ENCODE results near the gene MT4. TPM values are rescaled to one million over a fixed set of nuclear protein-coding genes. Genes with fewer than 3 reads are reported as not detected.

MT4 gene
- total and polyA plus RNA-seq, 2 of the 4 experiments (the other 2 are of a cell fraction): not detected

GRCh38 chr16:56518425-56518824, 46.4 kb upstream of the MT4 start:
- no peak overlapping the region for H2BK15ac ChIP-seq (ENCODE audit: low read depth, low read length)
- peaks cover 2% of the 10 kb centered on the region; the same call in 1 of the 2 replicates for H3K4me1 ChIP-seq (ENCODE audit: control insufficient read depth, insufficient read depth, low read length)
- DNase-seq: no peak
- no peak overlapping the region for H3K18ac ChIP-seq (ENCODE audit: low read depth, low read length)
- H2AK5ac ChIP-seq (ENCODE audit: low read depth, low read length): no peak overlapping the region
- ChIA-PET POLR2A (ENCODE audit: unreplicated experiment) (no interaction called here), CTCF (interaction anchor here (1.5 kb wide), 1 partner anchor 83 kb away, joined by 4 read pairs; no protein-coding TSS in a partner anchor)
- peaks cover 6% of the 10 kb centered on the region; the same call in 1 of the 2 replicates for H3K9me1 ChIP-seq (ENCODE audit: insufficient read depth, low read length)
- dilution Hi-C loops (cut with HindIII; ENCODE audit: low sequenced_read_pairs, unreplicated experiment) (no loop called here), in situ Hi-C loops (cut with MboI; ENCODE audit: low sequenced_read_pairs) (no loop called here), intact Hi-C loops (cut with micrococcal nuclease) (no loop called here)
- no peaks in the 10 kb centered on the region for H3K27me3 ChIP-seq (ENCODE audit: control insufficient read depth, insufficient read depth, low read length)
- no TSS peak for BruUV-seq (replicated peaks)
- H3K56ac ChIP-seq (ENCODE audit: extremely low read depth, insufficient read depth, low read length): no peak overlapping the region
- H2BK120ac ChIP-seq (ENCODE audit: low read depth, low read length): no peak overlapping the region
- H2BK5ac ChIP-seq (ENCODE audit: low read depth, low read length, poor library complexity, severe bottlenecking): no peak overlapping the region
- no peak overlapping the region for H3K27ac ChIP-seq (ENCODE audit: insufficient read depth, low read length)
- TF ChIP-seq NFE2L2 (IDR thresholded peaks at IDR 0.05; ENCODE audit: low read depth, low read length): no peak
- no peak for TF ChIP-seq MXI1 (IDR thresholded peaks at IDR 0.05; ENCODE audit: borderline replicate concordance, low read depth, low read length)
- TF ChIP-seq USF2 (IDR thresholded peaks at IDR 0.05; ENCODE audit: low read depth, low read length): no peak
- TF ChIP-seq MAFK (IDR thresholded peaks at IDR 0.05; ENCODE audit: low read depth, low read length): no peak
- no peak for TF ChIP-seq FOS (IDR thresholded peaks at IDR 0.05; ENCODE audit: low read depth, low read length)
- TF ChIP-seq CTCF (conservative IDR thresholded peaks at IDR 0.05; ENCODE audit: low read depth, low read length): no peak
- no peak for TF ChIP-seq MAZ (IDR thresholded peaks at IDR 0.05; ENCODE audit: borderline replicate concordance, low read depth, low read length)
- no peak for TF ChIP-seq ELK1 (IDR thresholded peaks at IDR 0.05; ENCODE audit: borderline replicate concordance, low read depth, low read length)
- no peak for TF ChIP-seq BHLHE40 (IDR thresholded peaks at IDR 0.05; ENCODE audit: low read depth, low read length)
- no peak for TF ChIP-seq CEBPB (IDR thresholded peaks at IDR 0.05; ENCODE audit: low read depth, low read length)
- TF ChIP-seq RCOR1 (IDR thresholded peaks at IDR 0.05; ENCODE audit: insufficient replicate concordance, low read length): no peak
- no peak for TF ChIP-seq POLR2A (IDR thresholded peaks at IDR 0.05; ENCODE audit: low read depth, low read length)
- TF ChIP-seq CHD1 (IDR thresholded peaks at IDR 0.05; ENCODE audit: low read depth, low read length): no peak
- TF ChIP-seq RFX5 (IDR thresholded peaks at IDR 0.05; ENCODE audit: low read depth, low read length): no peak
- TF ChIP-seq SMC3 (IDR thresholded peaks at IDR 0.05; ENCODE audit: low read depth, low read length): no peak
- no peak for TF ChIP-seq RAD21 (IDR thresholded peaks at IDR 0.05; ENCODE audit: low read length)
- H2AFZ ChIP-seq (replicated peaks; ENCODE audit: low read length, poor library complexity): no peak overlapping the region
- H2BK20ac ChIP-seq (ENCODE audit: low read depth, low read length): no peak overlapping the region
- no peak overlapping the region for H3K4ac ChIP-seq (ENCODE audit: low read depth, low read length)
- no peak overlapping the region for H3K4me2 ChIP-seq (ENCODE audit: low read depth, low read length)
- H2AK9ac ChIP-seq (replicated peaks; ENCODE audit: low read depth, low read length, poor library complexity): no peak overlapping the region
- no peaks in the 10 kb centered on the region for H3K36me3 ChIP-seq (ENCODE audit: control insufficient read depth, insufficient read depth, low read length)
- 88% methylated on average over 5 of the region's 7 CpGs; no CpG with 5 or more reads in 1 of the 2 experiments for WGBS, 2 experiments (ENCODE audit: extremely low coverage in 2 of 2, insufficient read length in 1 of 2)
- H4K91ac ChIP-seq (ENCODE audit: insufficient read depth, low read depth, low read length): no peak overlapping the region
- H4K5ac ChIP-seq (ENCODE audit: low read depth, low read length): no peak overlapping the region
- H3K23ac ChIP-seq (ENCODE audit: low read depth, low read length): no peak overlapping the region
- 0 out of 2 replicates have a peak, but pooled peaks cover 6% of the 10 kb centered on the region for H4K20me1 ChIP-seq (ENCODE audit: insufficient read depth, low read length)
- no peak overlapping the region for H3K4me3 ChIP-seq (ENCODE audit: insufficient read depth, low read depth, low read length)
- H3K79me1 ChIP-seq (ENCODE audit: low read depth in 1 of 2, low read length in 2 of 2): peaks cover 22 to 25% of the 10 kb centered on the region in 2 experiments
- H3K9me3 ChIP-seq (ENCODE audit: control insufficient read depth, insufficient read depth, low read length): no peaks in the 10 kb centered on the region
- H4K8ac ChIP-seq (ENCODE audit: low read depth in 2 of 2, low read length in 2 of 2): no peak overlapping the region
- ATAC-seq (ENCODE audit: low read depth): no peak
- H3K14ac ChIP-seq (replicated peaks; ENCODE audit: low read depth, low read length): no peak overlapping the region
- no peak overlapping the region for H3K9ac ChIP-seq (ENCODE audit: low read depth, low read length)

Measured in IMR-90 (cell line).